A204.1 (cell line): ENCODE data around the gene KANSL2.
"Not testable (repeated sequence)": the region's sequence is repeated elsewhere in the genome, so short reads cannot be mapped to it uniquely, and the experiment has no call there.

Experiments used
- FAIRE-seq: peaks from 2 replicates; lab custom pipeline; 2012; peaks lifted over from hg19 to GRCh38; lab: Jason Lieb, UNC

KANSL2 gene

GRCh38 chr12:48682927-48683326 lies 889 bp upstream of the KANSL2 start:
- no peak for FAIRE-seq

DNA sequence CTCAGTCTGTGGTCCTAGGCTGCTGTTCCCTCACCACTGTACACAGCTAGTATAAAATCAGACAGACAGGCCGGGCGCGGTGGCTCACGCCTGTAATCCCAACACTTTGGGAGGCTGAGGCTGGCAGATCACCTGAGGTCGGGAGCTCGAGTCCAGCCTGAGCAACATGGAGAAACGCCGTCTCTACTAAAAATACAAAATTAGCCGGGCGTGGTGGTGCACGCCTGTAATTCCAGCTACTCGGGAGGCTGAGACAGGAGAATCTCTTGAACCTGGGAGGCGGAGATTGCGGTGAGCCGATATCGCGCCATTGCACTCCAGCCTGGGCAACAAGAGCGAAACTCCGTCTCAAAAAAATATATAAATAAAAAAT lies 481 bp upstream of the KANSL2 start:
- FAIRE-seq = not testable (repeated sequence)

GRCh38 chr12:48681399-48681709 lies 684 bp downstream of the KANSL2 start:
- no peak for FAIRE-seq

DNA sequence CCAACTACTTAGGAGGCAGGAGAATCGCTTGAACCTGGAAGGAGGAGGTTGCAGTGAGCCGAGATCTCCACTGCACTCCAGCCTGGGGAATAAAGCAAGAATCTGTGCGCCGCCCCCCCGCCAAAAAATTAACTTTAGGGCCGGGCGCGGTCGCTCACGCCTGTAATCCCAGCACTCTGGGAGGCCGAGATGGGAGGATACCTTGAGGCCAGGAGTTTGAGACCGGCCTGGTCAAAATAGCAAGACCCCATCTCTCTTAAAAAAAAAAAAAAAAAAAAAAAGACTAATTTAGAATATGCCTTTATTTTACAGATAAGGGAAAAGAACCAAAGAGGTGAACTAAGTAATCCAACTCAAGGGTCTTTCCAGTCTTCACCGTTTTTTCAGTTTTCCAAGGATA lies 1.2 kb downstream of the KANSL2 start:
- no peak for FAIRE-seq

GRCh38 chr12:48678551-48679185 lies 3.4 kb downstream of the KANSL2 start:
- FAIRE-seq = no peak

DNA sequence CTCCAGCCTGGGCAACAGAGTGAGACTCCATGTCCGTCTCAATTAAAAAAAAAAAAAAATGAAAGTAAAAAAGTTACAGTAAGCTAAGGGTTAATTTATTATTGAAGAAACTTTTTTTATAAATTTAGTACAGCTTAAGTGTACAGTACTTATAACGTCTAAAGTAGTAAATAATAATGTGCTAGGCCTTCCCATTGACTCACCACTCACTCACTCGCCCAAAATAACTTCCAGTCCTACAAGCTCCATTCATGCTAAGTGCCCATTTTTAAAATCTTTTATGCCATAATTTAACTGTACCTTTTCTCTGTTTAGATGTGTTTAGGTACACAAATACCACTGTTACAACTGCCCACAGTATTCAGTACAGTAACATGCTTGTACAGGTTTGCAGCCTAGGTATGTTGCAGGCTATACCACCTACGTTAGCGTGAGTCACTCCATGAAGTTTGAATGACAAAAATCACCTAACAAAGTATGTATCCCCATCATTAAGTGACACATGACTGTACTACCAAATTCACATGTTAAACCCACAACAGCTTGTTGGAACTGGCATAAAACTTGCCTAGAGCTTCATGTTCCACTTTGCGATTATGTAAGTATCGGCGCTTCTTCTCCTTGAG lies 10.7 kb downstream of the KANSL2 start:
- FAIRE-seq = no peak

- no peak for FAIRE-seq
Measured at GRCh38 chr12:48668996-48669395, 13.0 kb downstream of the KANSL2 start.

DNA sequence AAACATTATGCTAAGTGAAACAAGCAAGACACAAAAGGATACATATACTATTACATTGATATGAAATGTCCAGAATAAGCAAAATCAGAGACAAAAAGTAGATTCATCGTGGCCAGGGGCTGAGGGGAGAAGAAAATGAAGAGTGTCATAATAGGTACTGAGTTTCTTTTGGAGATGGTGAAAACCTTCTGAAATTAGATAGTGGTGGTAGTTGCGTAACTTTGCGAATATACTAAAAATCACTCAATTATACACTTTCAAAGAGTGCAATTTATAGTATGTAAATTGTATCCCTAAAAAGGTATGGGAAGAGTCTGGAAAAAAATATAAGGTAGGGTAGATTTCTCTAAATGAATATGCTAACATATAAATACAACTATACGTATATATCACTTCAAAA lies 22.2 kb downstream of the KANSL2 start:
- FAIRE-seq = no peak

DNA sequence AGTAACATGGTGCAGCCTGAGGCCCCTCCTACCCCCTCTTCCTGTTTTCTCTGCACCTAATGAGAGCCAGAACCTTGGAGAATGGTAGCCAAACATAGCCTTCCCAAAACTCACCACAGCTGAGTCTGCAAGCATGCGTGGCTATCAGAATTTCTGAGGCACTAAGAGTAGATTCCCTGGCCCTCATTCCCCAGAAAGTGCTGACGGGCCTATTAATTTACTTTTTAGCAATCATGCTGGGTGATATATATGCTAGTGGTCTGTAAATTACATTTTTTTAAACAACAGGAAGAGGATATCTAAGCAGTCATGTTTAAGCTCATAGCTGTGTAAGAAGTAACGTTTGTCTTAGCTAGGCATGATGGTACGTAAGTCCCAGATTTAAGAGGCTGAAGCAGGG lies 30.4 kb downstream of the KANSL2 start:
- no peak for FAIRE-seq

DNA sequence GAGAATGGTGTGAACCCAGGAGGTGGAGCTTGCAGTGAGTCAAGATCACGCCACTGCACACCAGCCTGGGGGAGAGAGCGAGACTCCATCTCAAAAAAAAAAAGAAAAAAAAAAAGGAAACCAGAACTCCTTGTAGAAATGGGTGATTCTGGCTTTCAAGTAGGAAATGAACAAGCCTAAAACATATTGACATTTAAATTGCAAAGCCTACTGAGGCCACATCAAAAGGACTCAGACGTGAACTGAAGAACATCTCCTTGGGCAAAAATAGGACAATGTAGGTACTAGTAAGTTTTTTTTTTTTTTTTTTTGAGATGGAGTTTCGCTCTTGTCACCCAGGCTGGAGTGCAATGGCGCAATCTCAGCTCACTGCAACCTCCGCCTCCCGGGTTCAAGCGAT lies 36.7 kb downstream of the KANSL2 start:
- not testable (repeated sequence) for FAIRE-seq

DNA sequence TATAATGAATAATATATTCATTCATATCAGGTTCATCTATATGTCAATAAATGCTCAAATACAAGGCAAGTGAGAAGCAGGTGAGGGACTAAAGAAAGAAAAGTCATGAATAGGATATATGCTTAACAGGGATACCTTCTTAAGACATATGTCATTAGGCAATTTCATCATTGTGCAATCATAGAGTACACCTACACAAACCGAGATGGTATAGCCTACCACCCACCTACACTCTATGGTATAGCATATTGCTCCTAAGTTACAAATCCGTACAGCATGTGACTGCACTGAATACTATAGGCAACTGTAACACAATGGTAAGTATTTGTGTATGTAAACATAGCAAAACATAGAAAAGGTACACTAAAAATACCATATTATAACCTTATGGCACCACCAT lies 39.0 kb downstream of the KANSL2 start:
- no peak for FAIRE-seq

DNA sequence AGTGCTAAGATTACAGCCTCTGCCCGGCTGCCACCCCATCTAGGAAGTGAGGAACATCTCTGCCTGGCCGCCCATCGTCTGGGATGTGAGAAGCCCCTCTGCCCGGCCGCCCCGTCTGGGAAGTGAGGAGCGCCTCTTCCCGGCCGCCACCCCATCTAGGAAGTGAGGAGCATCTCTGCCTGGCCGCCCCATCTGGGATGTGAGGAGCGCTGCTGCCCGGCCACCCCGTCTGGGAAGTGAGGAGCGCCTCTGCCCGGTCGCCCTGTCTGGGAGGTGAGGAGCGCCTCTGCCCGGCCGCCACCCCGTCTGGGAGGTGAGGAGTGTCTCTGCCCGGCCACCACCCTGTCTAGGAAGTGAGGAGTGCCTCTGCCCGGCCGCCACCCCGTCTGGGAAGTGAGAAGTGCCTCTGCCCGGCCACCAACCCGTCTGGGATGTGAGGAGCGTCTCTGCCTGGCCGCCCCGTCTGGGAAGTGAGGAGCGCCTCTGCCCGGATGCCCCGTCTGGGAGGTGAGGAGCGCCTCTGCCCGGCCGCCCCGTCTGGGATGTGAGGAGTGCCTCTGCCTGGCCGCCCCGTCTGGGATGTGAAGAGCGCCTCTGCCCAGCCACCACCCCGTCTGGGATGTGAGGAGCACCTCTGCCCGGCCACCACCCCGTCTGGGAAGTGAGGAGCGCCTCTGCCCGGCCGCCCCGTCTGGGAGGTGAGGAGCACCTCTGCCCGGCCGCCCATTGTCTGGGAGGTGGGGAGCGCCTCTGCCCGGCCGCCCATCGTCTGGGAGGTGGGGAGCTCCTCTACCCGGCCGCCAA lies 40.1 kb downstream of the KANSL2 start:
- not testable (repeated sequence) for FAIRE-seq

GRCh38 chr12:48640854-48641253 lies 41.2 kb downstream of the KANSL2 start:
- FAIRE-seq = no peak

GRCh38 chr12:48640428-48640827 lies 41.6 kb downstream of the KANSL2 start:
- no peak for FAIRE-seq

DNA sequence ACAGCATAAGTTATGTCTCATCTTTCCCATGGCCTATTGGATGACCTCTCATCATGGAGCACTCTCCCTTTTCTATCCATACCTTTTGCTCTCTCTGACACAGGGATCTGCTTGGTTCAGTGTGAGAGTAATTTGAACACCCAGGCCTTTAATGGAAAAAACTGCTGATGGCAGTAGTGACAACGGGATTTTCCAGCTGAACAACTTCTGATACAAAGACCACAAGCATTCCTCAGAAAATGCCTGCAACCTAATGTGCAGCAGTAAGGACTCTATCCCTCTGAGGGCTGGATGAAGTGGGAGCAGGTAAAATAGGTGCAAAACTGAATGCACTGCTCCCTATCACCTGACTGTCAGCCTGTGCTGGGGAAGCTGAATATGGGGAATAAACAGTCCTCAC lies 51.0 kb downstream of the KANSL2 start:
- no peak for FAIRE-seq

GRCh38 chr12:48630346-48630745 lies 51.7 kb downstream of the KANSL2 start:
- peak; percentile 43 for FAIRE-seq

GRCh38 chr12:48629541-48629940 lies 52.5 kb downstream of the KANSL2 start:
- no peak for FAIRE-seq

GRCh38 chr12:48627556-48627955 lies 54.5 kb downstream of the KANSL2 start:
- no peak for FAIRE-seq

DNA sequence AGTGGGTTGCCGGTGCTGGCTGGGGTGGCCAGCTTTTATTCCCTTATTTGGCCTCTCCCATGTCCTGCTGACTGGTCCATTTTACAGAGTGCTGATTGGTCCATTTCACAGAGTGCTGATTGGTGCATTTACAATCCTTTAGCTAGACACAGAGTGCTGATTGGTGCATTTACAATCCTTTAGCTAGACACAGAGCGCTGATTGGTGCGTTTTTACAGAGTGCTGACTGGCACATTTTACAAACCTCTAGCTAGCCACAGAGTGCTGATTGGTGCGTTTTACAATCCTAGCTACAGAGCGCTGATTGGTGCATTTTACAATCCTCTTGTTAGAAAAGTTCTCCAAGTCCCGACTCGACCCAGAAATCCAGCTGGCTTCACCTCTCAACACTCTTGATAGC lies 59.0 kb downstream of the KANSL2 start:
- not testable (repeated sequence) for FAIRE-seq

DNA sequence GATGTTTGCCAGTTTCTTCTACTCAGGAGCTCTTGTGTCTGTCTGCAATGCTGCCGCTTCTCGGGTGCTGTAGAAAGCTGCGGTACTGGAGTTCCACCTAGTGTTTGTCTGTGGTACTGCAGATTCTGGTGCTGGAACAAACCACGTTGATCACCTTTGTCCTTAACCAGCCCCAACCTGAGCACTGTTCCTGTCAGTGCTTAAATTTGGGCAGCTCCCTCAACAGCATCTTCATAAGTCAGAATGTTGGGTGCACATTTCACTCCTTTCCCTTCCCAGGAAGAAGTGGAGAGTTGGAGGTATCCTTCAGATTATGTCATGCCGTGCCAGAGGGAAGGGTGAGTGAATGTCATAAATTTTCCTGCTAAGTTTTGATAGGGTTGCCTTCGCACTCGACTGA lies 63.5 kb downstream of the KANSL2 start:
- peak; percentile 84 for FAIRE-seq

GRCh38 chr12:48615681-48616080 lies 66.4 kb downstream of the KANSL2 start:
- no peak for FAIRE-seq

DNA sequence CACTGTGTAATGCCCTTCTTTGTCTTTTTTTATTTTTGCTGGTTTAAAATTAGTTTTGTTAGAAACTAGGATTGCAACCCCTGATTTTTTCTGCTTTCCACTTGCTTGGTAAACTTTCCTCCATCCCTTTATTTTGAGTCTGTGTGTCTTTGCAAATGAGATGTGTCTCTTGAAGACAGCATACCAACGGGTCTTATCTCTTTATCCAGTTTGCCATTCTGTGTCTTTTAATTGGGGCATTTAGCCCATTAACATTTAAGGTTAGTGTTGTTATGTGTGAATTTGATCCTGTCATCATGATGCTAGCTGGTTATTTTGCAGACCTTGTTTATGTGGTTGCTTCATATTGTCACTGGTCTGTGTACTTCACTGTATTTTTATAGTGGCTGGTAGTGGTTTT lies 68.7 kb downstream of the KANSL2 start:
- FAIRE-seq = no peak
